HG02642 (cell line): Measurements from ENCODE around the gene PLA2G3.
A peak's percentile ranks its signal among the peaks of the same experiment; 100 is the strongest.

ENCODE experiments used
- ATAC-seq: cut with Tn5 transposase; IDR thresholded peaks from one replicate; pipeline ENCODE4 v1.9.1; 2021; ENCODE audit warnings: mild to moderate bottlenecking; ENCODE audit not compliant: unreplicated experiment, poor library complexity

The PLA2G3 gene

GRCh38 chr22:31089160-31090100, 50.9 kb downstream of the PLA2G3 start:
- ATAC-seq = no peak

GRCh38 chr22:31088233-31088986, 51.9 kb downstream of the PLA2G3 start:
- no peak for ATAC-seq

GRCh38 chr22:31087744-31088215, 52.5 kb downstream of the PLA2G3 start:
- ATAC-seq = no peak

GRCh38 chr22:31086703-31087330, 53.5 kb downstream of the PLA2G3 start:
- no peak for ATAC-seq

GRCh38 chr22:31085928-31086327, 54.4 kb downstream of the PLA2G3 start:
- ATAC-seq = no peak

- ATAC-seq = no peak
Measured at GRCh38 chr22:31085493-31085824, 54.8 kb downstream of the PLA2G3 start.

- peak; percentile 68 for ATAC-seq
Measured at GRCh38 chr22:31084811-31085492, 55.4 kb downstream of the PLA2G3 start.
